HepG2 (cell line): Measurements from ENCODE around the gene EGR2. TPM values are rescaled to one million over a fixed set of nuclear protein-coding genes. Genes with fewer than 3 reads are reported as not detected.

ENCODE experiments used
- ATAC-seq: fragments of 200-7000 bp; cut with Tn5 transposase; 3 replicates; pipeline ENCODE4 v1.9.1; 2020; ENCODE audit warnings: mild to moderate bottlenecking, moderate library complexity
- BruUV-seq: library from RNA; stranded (reverse); fragments of 400-500 nt; replicated peaks from 2 replicates; lab custom pipeline; 2021; lab: Mats Ljungman, UMichigan
- CTCF ChIA-PET: fragments of 300-600 bp; formaldehyde crosslinking; extraction: SDS; loops from one replicate; lab custom pipeline; 2021; ENCODE audit warnings: low total read pairs, inconsistent platforms, low intra/inter-chr PET ratio; lab: Yijun Ruan, JAX
- POLR2A ChIA-PET: fragments of 350-600 bp; sonication (Branson Sonifier 250); formaldehyde crosslinking; loops from one replicate; lab custom pipeline; 2020; ENCODE audit warnings: antibody characterized with exemption, inconsistent platforms; lab: Yijun Ruan, JAX
- DNase-seq: peaks from one replicate; pipeline ENCODE4 v3.0.0-alpha.2; 2015; ENCODE audit warnings: low spot score
- FAIRE-seq: peaks from 3 replicates; lab custom pipeline; 2011; peaks lifted over from hg19 to GRCh38; lab: Jason Lieb, UNC
- H2AFZ ChIP-seq: one replicate; pipeline ENCODE4 v1.6.1; 2011; ENCODE audit warnings: low read length, inconsistent platforms
- H3K27ac ChIP-seq: fragments of 300-600 bp; 3 replicates; pipeline ENCODE4 v1.8.0; 2011; ENCODE audit warnings: mixed run types, mild to moderate bottlenecking, mixed read lengths, low read length, inconsistent platforms; ENCODE audit not compliant: insufficient read depth; ENCODE audit errors: extremely low read length
- H3K27me3 ChIP-seq, 2 experiments: fragments of 200-600 bp in 1 of 2; 2 replicates in 1 of 2; 3 replicates in 1 of 2; pipeline versions ENCODE4 v1.6.0 to v1.8.0; 2011; ENCODE audit warnings: low read length in 2 of 2, mild to moderate bottlenecking in 2 of 2, moderate library complexity in 2 of 2, inconsistent platforms in 1 of 2; ENCODE audit not compliant: insufficient read depth in 2 of 2, control insufficient read depth in 1 of 2
- H3K36me3 ChIP-seq, 2 experiments: fragments of 200-600 bp in 1 of 2; replicated peaks in 1 of 2; 2 replicates in 1 of 2; 3 replicates in 1 of 2; pipeline versions ENCODE4 v1.5.1 to v1.8.0; 2011; ENCODE audit warnings: low read length in 2 of 2, inconsistent platforms in 1 of 2; ENCODE audit not compliant: insufficient read depth in 2 of 2, control insufficient read depth in 1 of 2
- H3K4me1 ChIP-seq: 2 replicates; pipeline ENCODE4 v1.5.1; 2012; ENCODE audit warnings: low read length, inconsistent platforms; ENCODE audit not compliant: insufficient read depth
- H3K4me2 ChIP-seq: 2 replicates; pipeline ENCODE4 v1.6.0; 2011; ENCODE audit warnings: low read depth, low read length, inconsistent platforms
- H3K4me3 ChIP-seq, 3 experiments: fragments of 200-600 bp in 1 of 3; sonication (generic), shearing (Covaris generic) in 1 of 3; replicated peaks in 1 of 3; 2 replicates each; pipeline ENCODE4 v1.5.1; 2011 to 2016; ENCODE audit warnings: low read length in 3 of 3, inconsistent platforms in 2 of 3, low read depth in 2 of 3, mild to moderate bottlenecking in 2 of 3, control low read depth in 1 of 3, mixed read lengths in 1 of 3; ENCODE audit not compliant: insufficient read depth in 1 of 3
- H3K79me2 ChIP-seq: one replicate; pipeline ENCODE4 v1.6.1; 2011; ENCODE audit warnings: low read length, inconsistent platforms; ENCODE audit not compliant: insufficient read depth
- H3K9ac ChIP-seq: 2 replicates; pipeline ENCODE4 v1.6.0; 2011; ENCODE audit warnings: mild to moderate bottlenecking, low read depth, low read length, inconsistent platforms; ENCODE audit not compliant: insufficient read depth
- H3K9me3 ChIP-seq: 2 replicates; pipeline ENCODE4 v1.5.1; 2012; ENCODE audit warnings: mild to moderate bottlenecking, low read length
- H4K20me1 ChIP-seq: 2 replicates; pipeline ENCODE4 v1.6.0; 2011; ENCODE audit warnings: inconsistent platforms, mild to moderate bottlenecking, low read length, moderate library complexity; ENCODE audit not compliant: insufficient read depth
- BCL6 ChIP-seq: IDR thresholded peaks from 2 replicates; pipeline ENCODE4 v1.6.1; 2016; ENCODE audit warnings: missing genetic modification reagents, missing compliant biosample characterization
- DPF2 ChIP-seq: sonication (generic); formaldehyde crosslinking; IDR thresholded peaks from 2 replicates; pipeline ENCODE4 v1.4.0; 2020; ENCODE audit warnings: mild to moderate bottlenecking, low read depth, missing genetic modification reagents, borderline replicate concordance
- FOXA1 ChIP-seq, 2 experiments: fragments of 450-650 bp in 1 of 2; sonication (generic) in 1 of 2; formaldehyde crosslinking in 1 of 2; IDR thresholded peaks; 2 replicates each; pipeline versions ENCODE4 v1.4.0 to v1.6.1; 2016 to 2020; ENCODE audit warnings: missing genetic modification reagents in 1 of 2
- KDM5A ChIP-seq: fragments of 200-600 bp; sonication (generic); IDR thresholded peaks from 2 replicates; pipeline ENCODE4 v1.7.0; 2018; ENCODE audit warnings: antibody characterized with exemption, mild to moderate bottlenecking, low read length, borderline replicate concordance
- MTF1 ChIP-seq: sonication (generic); formaldehyde crosslinking; IDR thresholded peaks from 2 replicates; pipeline ENCODE4 v1.5.0; 2020; ENCODE audit warnings: missing genetic modification reagents
- NCOA5 ChIP-seq: sonication (generic); formaldehyde crosslinking; IDR thresholded peaks from 2 replicates; pipeline ENCODE4 v1.4.0; 2020; ENCODE audit warnings: missing genetic modification reagents
- NFATC3 ChIP-seq: sonication (generic); formaldehyde crosslinking; IDR thresholded peaks from 2 replicates; pipeline ENCODE4 v1.5.1; 2020; ENCODE audit warnings: mild to moderate bottlenecking, missing genetic modification reagents
- NFE2L2 ChIP-seq: fragments of 150-350 bp; IDR thresholded peaks from 2 replicates; pipeline ENCODE4 v1.6.1; 2014; ENCODE audit warnings: low read length
- NONO ChIP-seq, 2 experiments: fragments of 450-650 bp in 1 of 2; sonication (generic) in 1 of 2; formaldehyde crosslinking in 1 of 2; IDR thresholded peaks in 1 of 2; conservative IDR thresholded peaks in 1 of 2; 2 replicates each; pipeline versions ENCODE4 v1.6.1 to v1.8.0; 2017 to 2022; ENCODE audit warnings: mild to moderate bottlenecking in 1 of 2, missing genetic modification reagents in 1 of 2, moderate library complexity in 1 of 2
- NR2F6 ChIP-seq, 2 experiments: IDR thresholded peaks; 2 replicates each; pipeline ENCODE4 v1.6.1; 2016; ENCODE audit warnings: antibody characterized with exemption in 1 of 2, mild to moderate bottlenecking in 1 of 2
- ZNF17 ChIP-seq: sonication (generic); formaldehyde crosslinking; IDR thresholded peaks from 2 replicates; pipeline ENCODE4 v1.5.0; 2020; ENCODE audit warnings: mild to moderate bottlenecking, missing genetic modification reagents
- ZNF543 ChIP-seq: sonication (generic); formaldehyde crosslinking; IDR thresholded peaks from 2 replicates; pipeline ENCODE4 v1.4.0; 2020; ENCODE audit warnings: mild to moderate bottlenecking, missing genetic modification reagents
- WGBS: methylation state at CpG from one replicate; pipeline ENCODE4 v1.1.6; 2017; ENCODE audit warnings: low lambda C conversion rate; 5-methylcytosine and 5-hydroxymethylcytosine counted together
- in situ Hi-C: cut with HindIII; loops from 2 replicates; pipeline ENCODE4 v1.10.0; 2017; ENCODE audit warnings: low pct_unique_long_range_greater_than_20kb; ENCODE audit not compliant: extremely low pct_ligation_motif_present
- intact Hi-C: fragments of 100-400 bp; cut with micrococcal nuclease; formaldehyde crosslinking; loops from one replicate; pipeline ENCODE4 v1.10.0; 2022; ENCODE audit not compliant: unreplicated experiment
- polyA plus RNA-seq, 8 experiments: library from polyadenylated mRNA; depleted of rRNA in 3 of 8; stranded (reverse) in 7 of 8; unstranded in 1 of 8; fragments of >200 nt; fragmentation: Illumina TruSeq in 4 of 8; extraction: Trizol in 4 of 8; gene quantifications; 2 replicates each; pipeline versions ENCODE4 v1.2.1 to v1.2.3, GENCODE V29; 2011 to 2016; ENCODE audit warnings: low read depth in 4 of 8, missing spikeins in 1 of 8, mixed read lengths in 1 of 8; ENCODE audit not compliant: insufficient read depth in 1 of 8
- total RNA-seq, 5 experiments: library from RNA; depleted of rRNA; stranded (reverse); fragments of >200 nt; fragmentation: Illumina TruSeq; extraction: Trizol; gene quantifications; 2 replicates each; pipeline ENCODE4 v1.2.3, GENCODE V29; 2016; ENCODE audit warnings: low read depth in 1 of 5
- TF ChIP-seq, protein P1 (sequence below), 2 experiments: sonication (generic) in 1 of 2; formaldehyde crosslinking in 1 of 2; IDR thresholded peaks; 2 replicates each; pipeline versions ENCODE4 v1.4.0 to v1.6.1; 2018 to 2020; ENCODE audit warnings: missing genetic modification reagents in 2 of 2, borderline replicate concordance in 1 of 2, low read depth in 1 of 2, mild to moderate bottlenecking in 1 of 2, missing biosample characterization in 1 of 2

The EGR2 gene
- total and polyA plus RNA-seq, 2 of the 13 experiments (the other 11 are each of a cell fraction or from before 2014, with no cell fraction given) = 0.11 to 0.15 TPM

DNA sequence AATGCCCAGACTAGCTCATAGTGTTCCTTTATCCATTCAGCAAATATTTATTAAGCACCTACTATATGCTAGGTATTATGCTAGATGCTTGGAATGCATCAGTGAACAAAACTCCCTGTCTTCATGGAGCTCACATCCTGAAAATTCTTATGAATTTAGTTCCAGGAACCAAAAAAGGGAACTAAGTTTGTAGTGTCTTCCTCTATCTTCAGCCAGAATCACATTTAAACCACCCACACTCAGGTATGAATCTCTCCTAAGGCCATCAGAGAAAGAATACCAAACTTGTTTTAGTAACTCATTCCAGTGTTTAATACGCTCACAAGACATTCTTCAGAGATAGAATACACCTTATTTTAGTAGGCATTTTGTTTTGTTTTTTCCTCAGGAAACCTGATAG is 10.1 kb upstream of the EGR2 start (continued):
- TF ChIP-seq, protein P1, sequence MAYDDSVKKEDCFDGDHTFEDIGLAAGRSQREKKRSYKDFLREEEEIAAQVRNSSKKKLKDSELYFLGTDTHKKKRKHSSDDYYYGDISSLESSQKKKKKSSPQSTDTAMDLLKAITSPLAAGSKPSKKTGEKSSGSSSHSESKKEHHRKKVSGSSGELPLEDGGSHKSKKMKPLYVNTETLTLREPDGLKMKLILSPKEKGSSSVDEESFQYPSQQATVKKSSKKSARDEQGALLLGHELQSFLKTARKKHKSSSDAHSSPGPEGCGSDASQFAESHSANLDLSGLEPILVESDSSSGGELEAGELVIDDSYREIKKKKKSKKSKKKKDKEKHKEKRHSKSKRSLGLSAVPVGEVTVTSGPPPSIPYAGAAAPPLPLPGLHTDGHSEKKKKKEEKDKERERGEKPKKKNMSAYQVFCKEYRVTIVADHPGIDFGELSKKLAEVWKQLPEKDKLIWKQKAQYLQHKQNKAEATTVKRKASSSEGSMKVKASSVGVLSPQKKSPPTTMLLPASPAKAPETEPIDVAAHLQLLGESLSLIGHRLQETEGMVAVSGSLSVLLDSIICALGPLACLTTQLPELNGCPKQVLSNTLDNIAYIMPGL (CRISPR knock-in tag; IDR thresholded peaks at IDR 0.05; ENCODE audit: borderline replicate concordance in 1 of 2, low read depth in 1 of 2) = no peak
- TF ChIP-seq ZNF17 (CRISPR knock-in tag) (no peak), DPF2 (CRISPR knock-in tag) (no peak), MTF1 (no peak), BCL6 (CRISPR knock-in tag) (no peak), NFATC3 (CRISPR knock-in tag) (no peak), NR2F6 (IDR thresholded peaks at IDR 0.05) (no peak), NR2F6 (CRISPR knock-in tag; IDR thresholded peaks at IDR 0.05) (no peak), KDM5A (no peak)

DNA sequence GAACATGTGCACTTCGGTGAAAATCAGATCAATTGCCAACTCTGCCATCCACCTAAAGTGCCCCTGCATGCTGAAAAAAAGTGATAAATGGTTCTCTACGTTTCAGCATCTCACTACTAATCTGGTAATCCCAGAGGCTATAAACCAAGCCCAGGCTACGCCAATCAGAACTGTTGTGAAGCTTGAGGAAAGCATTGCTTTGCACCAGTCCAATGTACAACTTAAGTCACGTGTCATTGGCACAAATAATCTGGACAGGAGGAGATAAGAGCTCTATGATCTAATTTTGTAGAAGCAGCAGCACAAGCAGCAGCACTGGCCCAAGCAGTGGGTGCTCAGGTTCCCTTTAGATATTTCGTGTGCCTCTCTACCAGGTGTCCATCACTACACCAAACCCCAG is 4.4 kb upstream of the EGR2 start:
- no peaks in the 10 kb centered on the region for H3K79me2 ChIP-seq
- no TSS peak for BruUV-seq
- H3K4me2 ChIP-seq = no peak overlapping the region
- H3K36me3 ChIP-seq = no peaks in the 10 kb centered on the region
- ChIA-PET CTCF (no interaction called here), POLR2A (no interaction called here)
- no peak for DNase-seq
- in situ Hi-C loops = loop anchor here (25.0 kb wide), 1 partner anchor 558 kb away; the partner anchor contains the start of gene RTKN2
- no peak overlapping the region for H2AFZ ChIP-seq
- H3K4me1 ChIP-seq = peaks cover 17% of the 10 kb centered on the region
- no peak overlapping the region for H3K9ac ChIP-seq
- no peaks in the 10 kb centered on the region for H4K20me1 ChIP-seq
- no peak overlapping the region for H3K27ac ChIP-seq
- WGBS = 24% methylated on average over 4 of the region's 5 CpGs
- no peak for FAIRE-seq
- intact Hi-C loops = no loop called here
- H3K4me3 ChIP-seq = no peak overlapping the region
- ATAC-seq = no peak
- peaks cover 0 to 6% of the 10 kb centered on the region in 2 experiments; a peak in 3 of 5 replicates for H3K27me3 ChIP-seq
- TF ChIP-seq FOXA1 (IDR thresholded peaks at IDR 0.05) = no peak
- TF ChIP-seq FOXA1 (CRISPR knock-in tag; IDR thresholded peaks at IDR 0.05) = no peak
- no peak for TF ChIP-seq ZNF543 (CRISPR knock-in tag)
- TF ChIP-seq NCOA5 (CRISPR knock-in tag) = no peak
- TF ChIP-seq NONO (IDR thresholded peaks at IDR 0.05) = no peak
- no peak for TF ChIP-seq NONO (CRISPR knock-in tag; conservative IDR thresholded peaks at IDR 0.05)
- TF ChIP-seq NFE2L2 = no peak
- H3K9me3 ChIP-seq = no peaks in the 10 kb centered on the region
